ENCODE data around the gene WTAP. TPM values are rescaled to one million over a fixed set of nuclear protein-coding genes. Genes with fewer than 3 reads are reported as not detected.

Gene WTAP
- total and polyA plus RNA-seq, 2 of the 8 experiments (the other 6 are each of a cell fraction or from before 2014, with no cell fraction given), result 32.6 to 120 TPM

GRCh38 chr6:159715166-159715565 lies 12.1 kb upstream of the WTAP start (continued):
- no peak for TF ChIP-seq CHD7 (IDR thresholded peaks at IDR 0.05; ENCODE audit: insufficient replicate concordance, low read length)
- TF ChIP-seq SRF (IDR thresholded peaks at IDR 0.05; ENCODE audit: low read depth, low read length), result no peak
- TF ChIP-seq SP1 (IDR thresholded peaks at IDR 0.05; ENCODE audit: low read depth, low read length), result no peak
- no peak for TF ChIP-seq CREB1 (IDR thresholded peaks at IDR 0.05)
- no peak for TF ChIP-seq PHF8 (conservative IDR thresholded peaks at IDR 0.05; ENCODE audit: low read depth, low read length)
- no peak for TF ChIP-seq MAFK (IDR thresholded peaks at IDR 0.05; ENCODE audit: low read depth, low read length)
- no peak for TF ChIP-seq TAF1 (IDR thresholded peaks at IDR 0.05; ENCODE audit: low read depth, low read length)
